Skeletal muscle tissue (tissue), 4 donors: ENCODE results near the gene NEIL1. TPM values are rescaled to one million over a fixed set of nuclear protein-coding genes. Genes with fewer than 3 reads are reported as not detected.
"Not testable (repeated sequence)": the region's sequence is repeated elsewhere in the genome, so short reads cannot be mapped to it uniquely, and the experiment has no call there.

Experiments
- H3K27ac ChIP-seq: one replicate; pipeline ENCODE4 v1.7.0; 2013; ENCODE audit warnings: mild to moderate bottlenecking, low read depth, low read length, inconsistent platforms
- H3K27me3 ChIP-seq, 3 donors: one replicate each; pipeline ENCODE4 v1.7.0; 2013; ENCODE audit warnings: low read length in 3 of 3; ENCODE audit not compliant: control insufficient read depth in 3 of 3, insufficient read depth in 3 of 3
- H3K36me3 ChIP-seq, 3 donors: one replicate each; pipeline ENCODE4 v1.7.0; 2013; ENCODE audit warnings: low read length in 3 of 3; ENCODE audit not compliant: control insufficient read depth in 3 of 3, insufficient read depth in 3 of 3
- H3K4me1 ChIP-seq, 3 donors: one replicate each; pipeline ENCODE4 v1.7.0; 2013; ENCODE audit warnings: low read length in 3 of 3, mild to moderate bottlenecking in 3 of 3; ENCODE audit not compliant: control insufficient read depth in 3 of 3, insufficient read depth in 3 of 3
- H3K4me3 ChIP-seq, 3 donors: one replicate each; pipeline ENCODE4 v1.7.0; 2013; ENCODE audit warnings: low read length in 3 of 3
- H3K9ac ChIP-seq, 3 donors: one replicate each; pipeline ENCODE4 v1.7.0; 2013; ENCODE audit warnings: low read length in 3 of 3, mild to moderate bottlenecking in 3 of 3, moderate library complexity in 2 of 3, low read depth in 1 of 3
- H3K9me3 ChIP-seq, 3 donors: one replicate each; pipeline ENCODE4 v1.7.0; 2013; ENCODE audit warnings: low read length in 3 of 3; ENCODE audit not compliant: control insufficient read depth in 3 of 3
- total RNA-seq: library from RNA; depleted of rRNA; stranded (reverse); fragments of >200 nt; gene quantifications from one replicate; pipeline ENCODE4 v1.2.3, GENCODE V29; 2014
- donor health status: Osteomylitis.

The NEIL1 gene
- total RNA-seq, 1 donor from 2014 or later = 4.7 TPM

DNA sequence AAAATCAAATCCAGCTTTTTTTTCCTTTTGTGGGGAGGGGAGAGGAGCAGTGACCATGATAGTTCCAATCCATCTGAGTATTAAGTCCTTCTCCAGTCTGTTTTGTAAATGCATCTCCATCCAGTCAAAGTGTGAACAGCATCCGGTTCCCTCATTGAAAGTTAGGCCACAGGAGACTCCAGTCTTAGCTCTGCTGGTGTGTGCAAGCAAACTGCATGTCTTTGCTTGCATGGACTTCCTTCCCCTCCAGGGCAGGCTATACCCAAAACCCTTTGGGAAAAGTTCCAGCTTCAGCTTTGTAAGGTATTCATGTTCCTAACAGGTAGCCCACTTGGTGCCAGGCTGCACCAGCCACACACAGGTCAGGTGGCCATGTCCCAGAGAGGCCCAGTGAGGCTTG, 24.6 kb downstream of the NEIL1 start:
- no peaks in the 10 kb centered on the region for H3K27me3 ChIP-seq

DNA sequence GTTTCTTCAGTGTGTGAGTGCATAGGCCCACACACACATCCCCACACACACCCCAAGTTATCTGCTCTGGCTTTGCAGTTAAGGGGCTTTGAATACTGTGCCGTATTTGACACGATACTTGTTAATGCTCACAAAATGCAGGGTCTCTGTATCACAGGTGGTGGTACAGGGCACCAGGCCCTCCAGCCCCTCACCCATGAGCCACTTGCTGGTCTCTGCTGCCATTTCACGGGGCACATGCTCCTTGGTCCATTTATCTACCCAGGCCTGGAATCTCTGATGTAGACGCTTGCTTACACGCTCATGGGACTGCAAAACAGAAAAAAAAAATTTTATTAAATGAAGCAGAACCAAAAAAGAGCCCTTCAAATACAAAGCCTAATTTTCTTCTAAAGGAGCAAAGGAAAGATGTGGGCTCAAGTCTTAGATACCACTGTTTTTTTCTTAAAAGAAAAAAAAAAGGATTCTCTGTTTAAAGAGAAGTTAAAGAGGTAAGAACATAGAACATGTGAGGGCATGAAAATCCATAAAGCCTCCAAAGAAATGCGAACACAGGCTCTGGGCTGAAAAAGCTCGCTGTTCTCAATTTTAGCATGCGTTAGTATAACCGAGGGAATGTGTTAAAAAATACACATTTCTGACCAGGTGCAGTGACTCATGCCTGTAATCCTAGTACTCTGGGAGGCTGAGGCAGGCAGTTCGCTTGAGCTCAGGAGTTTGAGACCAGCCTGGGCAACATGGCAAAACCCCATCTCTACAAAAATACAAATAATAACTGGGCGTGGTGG, 25.3 kb downstream of the NEIL1 start:
- no peak overlapping the region for H3K9ac ChIP-seq
- peaks cover 20 to 22% (median 21%) of the 10 kb centered on the region in 3 donors for H3K4me1 ChIP-seq
- no peak overlapping the region for H3K4me3 ChIP-seq
- no peaks in the 10 kb centered on the region for H3K9me3 ChIP-seq
- H3K36me3 ChIP-seq = peaks cover 31 to 43% (median 37%) of the 10 kb centered on the region in 3 donors
- H3K27me3 ChIP-seq = no peaks in the 10 kb centered on the region
- no peak overlapping the region for H3K27ac ChIP-seq

More for the DNA sequence above, 24.6 kb downstream of the NEIL1 start:
- no peaks in the 10 kb centered on the region for H3K9me3 ChIP-seq
- peaks cover 20 to 22% (median 22%) of the 10 kb centered on the region in 3 donors for H3K4me1 ChIP-seq
- H3K36me3 ChIP-seq = peaks cover 36 to 45% (median 43%) of the 10 kb centered on the region in 3 donors
- no peak overlapping the region for H3K9ac ChIP-seq
- no peak overlapping the region for H3K27ac ChIP-seq
- H3K4me3 ChIP-seq = no peak overlapping the region

DNA sequence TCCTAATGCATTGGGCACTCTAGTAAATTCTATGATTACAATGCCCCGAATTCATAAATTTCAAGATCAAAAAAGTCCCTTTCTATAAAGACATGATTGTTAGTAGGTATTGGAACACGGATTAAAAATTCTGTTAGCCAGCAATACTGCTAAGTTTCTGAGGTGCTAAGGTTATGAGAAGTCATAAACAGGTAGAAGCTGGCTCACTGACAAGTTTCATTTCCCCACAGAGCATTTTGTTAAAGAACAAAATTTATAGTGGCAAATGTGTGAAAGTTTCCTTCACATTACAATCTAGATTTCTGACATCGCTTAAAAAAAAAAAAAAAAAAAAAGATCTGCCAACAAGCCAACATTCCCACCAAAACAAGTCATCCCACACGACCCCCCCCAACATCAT, 33.9 kb downstream of the NEIL1 start:
- H3K36me3 ChIP-seq = peaks cover 23 to 61% (median 45%) of the 10 kb centered on the region in 3 donors
- no peak overlapping the region for H3K9ac ChIP-seq
- no peaks in the 10 kb centered on the region for H3K27me3 ChIP-seq
- no peaks in the 10 kb centered on the region for H3K4me1 ChIP-seq
- no peak overlapping the region for H3K27ac ChIP-seq
- H3K9me3 ChIP-seq = no peaks in the 10 kb centered on the region
- no peak overlapping the region for H3K4me3 ChIP-seq

DNA sequence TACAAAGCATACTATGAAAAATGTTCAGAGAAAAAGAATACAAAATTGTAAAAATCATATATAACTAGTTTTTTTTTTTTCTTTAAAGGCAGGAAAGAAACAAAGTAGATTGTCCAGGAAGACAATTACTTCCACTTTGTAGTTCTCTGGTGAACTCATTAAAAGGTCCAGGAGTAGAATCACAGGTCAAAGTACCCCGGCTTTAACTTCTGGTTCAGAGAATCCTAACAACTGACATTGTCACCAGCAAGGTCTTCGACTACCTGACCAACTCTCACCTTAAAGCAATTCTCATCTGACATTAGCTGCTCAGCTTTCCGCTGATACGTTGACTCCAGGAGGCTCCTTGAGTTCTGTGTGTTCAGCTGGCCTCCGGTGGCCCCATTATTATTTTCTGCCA, 37.1 kb downstream of the NEIL1 start:
- not testable (repeated sequence) for H3K27ac ChIP-seq, H3K4me3 ChIP-seq, H3K27me3 ChIP-seq, H3K9ac ChIP-seq, H3K9me3 ChIP-seq, H3K4me1 ChIP-seq
- H3K36me3 ChIP-seq = peaks cover 41 to 74% (median 65%) of the 10 kb centered on the region in 3 donors

DNA sequence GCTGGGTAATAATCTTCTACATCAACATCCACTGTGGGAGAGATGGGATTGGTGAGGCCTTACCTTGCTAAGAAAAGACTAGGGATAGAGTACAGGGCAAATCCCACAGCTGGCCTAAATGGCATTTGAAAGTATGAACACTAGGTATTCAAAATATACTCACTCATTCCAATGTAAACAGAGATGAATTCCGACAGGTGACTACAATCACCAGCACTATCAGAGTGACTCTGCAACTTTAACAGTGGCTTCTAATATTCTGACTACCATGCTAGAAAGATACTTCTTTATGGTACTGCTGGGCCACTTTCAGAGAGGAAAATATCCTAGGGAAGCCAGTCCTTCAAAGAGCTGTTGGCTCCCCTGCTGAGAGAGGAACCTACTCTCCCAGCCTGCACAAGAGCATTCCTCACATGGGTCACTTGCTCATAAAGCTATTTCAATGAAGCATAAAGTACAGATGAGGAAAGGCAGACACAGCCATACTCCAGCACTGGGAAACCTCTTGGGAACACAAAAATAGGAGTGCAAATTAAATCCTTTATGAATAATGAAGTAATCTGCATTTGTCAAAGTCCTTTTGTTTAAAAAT, 43.0 kb downstream of the NEIL1 start:
- peaks cover 46 to 80% (median 77%) of the 10 kb centered on the region in 3 donors for H3K36me3 ChIP-seq
- H3K4me1 ChIP-seq = no peaks in the 10 kb centered on the region
- no peak overlapping the region for H3K27ac ChIP-seq
- no peaks in the 10 kb centered on the region for H3K9me3 ChIP-seq
- no peaks in the 10 kb centered on the region for H3K27me3 ChIP-seq
- no peak overlapping the region for H3K4me3 ChIP-seq
- no peak overlapping the region for H3K9ac ChIP-seq

DNA sequence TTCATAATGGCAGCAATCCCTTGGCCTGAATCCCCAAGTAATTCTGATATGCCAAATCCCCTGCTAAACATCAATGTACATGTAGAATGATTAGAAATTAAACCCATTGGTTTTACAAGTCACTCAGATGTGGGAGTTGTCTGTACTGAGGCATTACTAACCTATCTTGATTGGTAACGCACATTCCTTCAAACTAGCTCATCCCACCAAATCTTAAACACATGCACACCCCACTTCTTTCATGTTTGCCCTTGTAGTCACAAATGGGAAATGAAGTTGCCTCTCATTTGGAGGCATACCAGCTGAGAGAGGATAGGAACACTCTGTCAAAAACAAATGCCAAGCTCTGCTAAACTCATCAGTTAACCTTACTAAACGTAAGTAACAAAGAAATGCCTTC, 50.7 kb downstream of the NEIL1 start:
- Histone ChIP-seq H3K4me3 (no peak overlapping the region), H3K36me3 (peaks cover 35 to 79% (median 63%) of the 10 kb centered on the region in 3 donors)

DNA sequence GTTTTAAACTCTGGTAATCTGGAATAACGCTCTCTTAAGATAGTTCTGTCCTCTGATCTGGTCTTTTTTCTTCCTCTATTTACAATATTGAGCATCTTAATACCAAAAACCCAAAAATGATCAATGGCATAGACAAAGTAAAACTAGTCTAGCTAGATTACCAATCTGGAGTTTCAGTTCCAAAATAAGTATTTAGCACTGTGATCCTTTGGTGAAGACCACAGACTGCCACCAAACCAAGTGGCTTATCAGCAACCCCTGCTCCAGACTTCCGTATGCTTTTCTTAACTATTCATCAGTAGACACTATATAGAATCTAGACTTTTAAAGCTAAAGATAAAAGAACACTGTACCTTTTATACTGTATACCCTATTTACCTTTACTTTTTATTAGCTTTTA, 57.1 kb downstream of the NEIL1 start:
- H3K36me3 ChIP-seq = peaks cover 28 to 53% (median 39%) of the 10 kb centered on the region in 3 donors

More for the DNA sequence above, 50.7 kb downstream of the NEIL1 start:
- no peaks in the 10 kb centered on the region for H3K4me1 ChIP-seq
- no peak overlapping the region for H3K9ac ChIP-seq
- no peaks in the 10 kb centered on the region for H3K27me3 ChIP-seq
- no peaks in the 10 kb centered on the region for H3K9me3 ChIP-seq
- no peak overlapping the region for H3K27ac ChIP-seq

More for the DNA sequence above, 57.1 kb downstream of the NEIL1 start:
- Histone ChIP-seq H3K4me1 (no peaks in the 10 kb centered on the region), H3K27ac (no peak overlapping the region), H3K27me3 (no peaks in the 10 kb centered on the region), H3K9me3 (no peaks in the 10 kb centered on the region), H3K4me3 (no peak overlapping the region), H3K9ac (no peak overlapping the region)

Other genes starting within 250 kb of the NEIL1 start
- gene C15orf39, start 145.2 kb upstream of the NEIL1 start, total RNA-seq = 2.6 TPM
- gene GOLGA6C, start 88.7 kb upstream of the NEIL1 start, total RNA-seq = not detected
- gene GOLGA6D, start 64.2 kb upstream of the NEIL1 start, total RNA-seq = under 0.01 TPM
- 13.6 TPM for gene COMMD4, start 11.0 kb upstream of the NEIL1 start, total RNA-seq
- 80.4 TPM for gene MAN2C1, start 21.6 kb downstream of the NEIL1 start, total RNA-seq
- 40.7 TPM for gene SIN3A, start 104.7 kb downstream of the NEIL1 start, total RNA-seq
- gene PTPN9, start 232.3 kb downstream of the NEIL1 start, total RNA-seq = 11.5 TPM